OCI-LY1 (cell line): Measurements from ENCODE around the gene TRAPPC5.

Experiments
- H2AFZ ChIP-seq: fragments of 200-600 bp; sonication (generic), shearing (Covaris generic); 2 replicates; pipeline ENCODE4 v1.6.0; 2014; ENCODE audit warnings: antibody characterized with exemption, mild to moderate bottlenecking, low read length
- H3F3A ChIP-seq: fragments of 200-600 bp; sonication (generic), shearing (Covaris generic); 2 replicates; pipeline ENCODE4 v1.6.0; 2014; ENCODE audit warnings: mild to moderate bottlenecking, antibody characterized with exemption, low read length, moderate library complexity; ENCODE audit not compliant: insufficient read depth
- H3K27ac ChIP-seq: fragments of 200-600 bp; sonication (generic); 2 replicates; pipeline ENCODE4 v1.5.1; 2014; ENCODE audit warnings: low read length, mixed run types, mild to moderate bottlenecking, low read depth; ENCODE audit not compliant: poor library complexity, severe bottlenecking
- H3K27me3 ChIP-seq: fragments of 200-600 bp; sonication (generic); 2 replicates; pipeline ENCODE4 v1.6.0; 2014; ENCODE audit warnings: antibody characterized with exemption, mild to moderate bottlenecking, low read length, moderate library complexity; ENCODE audit not compliant: insufficient read depth
- H3K36me3 ChIP-seq: fragments of 200-600 bp; sonication (generic); 2 replicates; pipeline ENCODE4 v1.6.1; 2014; ENCODE audit warnings: mild to moderate bottlenecking, antibody characterized with exemption, low read length, moderate library complexity, mixed read lengths; ENCODE audit not compliant: insufficient read depth
- H3K4me1 ChIP-seq: fragments of 200-600 bp; sonication (generic); 2 replicates; pipeline ENCODE4 v1.5.1; 2014; ENCODE audit warnings: mild to moderate bottlenecking, low read length, moderate library complexity; ENCODE audit not compliant: insufficient read depth, severe bottlenecking
- H3K4me2 ChIP-seq: fragments of 200-600 bp; sonication (generic), shearing (Covaris generic); 2 replicates; pipeline ENCODE4 v1.6.1; 2014; ENCODE audit warnings: low read length
- H3K4me3 ChIP-seq: fragments of 200-600 bp; sonication (generic); 2 replicates; pipeline ENCODE4 v1.5.1; 2014; ENCODE audit warnings: low read length, low read depth, mild to moderate bottlenecking, mixed read lengths; ENCODE audit not compliant: poor library complexity, severe bottlenecking
- H3K79me2 ChIP-seq: fragments of 200-600 bp; shearing (Covaris generic); 2 replicates; pipeline ENCODE4 v1.6.1; 2016; ENCODE audit warnings: mixed run types, low read length, mixed read lengths; ENCODE audit not compliant: insufficient read depth
- H3K9ac ChIP-seq: fragments of 200-600 bp; sonication (generic), shearing (Covaris generic); 2 replicates; pipeline ENCODE4 v1.6.1; 2014; ENCODE audit warnings: mild to moderate bottlenecking, low read length, mixed read lengths
- H3K9me2 ChIP-seq: fragments of 200-600 bp; sonication (generic), shearing (Covaris generic); 2 replicates; pipeline ENCODE4 v1.6.1; 2014; ENCODE audit warnings: low read depth, mild to moderate bottlenecking, low read length, mixed read lengths
- H3K9me3 ChIP-seq: fragments of 200-600 bp; shearing (Covaris generic); 2 replicates; pipeline ENCODE4 v1.6.1; 2014; ENCODE audit warnings: low read length, mixed read lengths
- H4K20me1 ChIP-seq: fragments of 200-600 bp; sonication (generic), shearing (Covaris generic); 2 replicates; pipeline ENCODE4 v1.6.0; 2016; ENCODE audit warnings: mild to moderate bottlenecking, low read length; ENCODE audit not compliant: insufficient read depth
- EZH2 ChIP-seq: fragments of 200-600 bp; sonication (generic), shearing (Covaris generic); IDR thresholded peaks from 2 replicates; pipeline ENCODE4 v1.8.0; 2017; ENCODE audit warnings: borderline replicate concordance, mixed run types, mild to moderate bottlenecking, antibody characterized with exemption, low read length, moderate library complexity, mixed read lengths
- TF ChIP-seq, protein P1 (sequence below): fragments of 200-600 bp; sonication (generic), shearing (Covaris generic); IDR thresholded peaks from 2 replicates; pipeline ENCODE4 v1.5.1; 2017; ENCODE audit warnings: mild to moderate bottlenecking, antibody characterized with exemption, low read length, moderate library complexity, mixed read lengths

The TRAPPC5 gene

DNA sequence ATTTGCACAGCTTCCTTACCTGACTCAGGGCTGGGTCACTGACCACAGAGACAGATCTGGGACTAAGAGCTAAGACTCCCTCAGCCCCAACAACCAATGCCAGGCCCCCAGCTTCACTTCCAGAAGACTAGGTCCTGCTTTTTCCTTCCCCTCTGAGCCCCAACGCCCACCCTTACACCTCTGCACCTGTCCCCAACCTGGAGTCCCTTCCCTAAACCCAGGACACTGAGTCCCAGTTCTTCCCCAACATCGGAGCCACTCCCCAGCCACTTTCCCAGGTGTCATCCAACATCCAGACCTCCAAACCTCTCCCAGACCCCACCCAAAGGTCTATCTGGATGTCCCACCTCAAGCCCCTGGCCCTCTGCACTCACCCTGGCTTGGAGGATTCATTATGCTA is 18.4 kb downstream of the TRAPPC5 start:
- peaks cover 6% of the 10 kb centered on the region; the same call in 1 of the 2 replicates for H3K27me3 ChIP-seq
- no peak overlapping the region for H3K4me3 ChIP-seq
- H3K9me3 ChIP-seq, result no peaks in the 10 kb centered on the region
- no peak overlapping the region for H2AFZ ChIP-seq
- H3K9ac ChIP-seq, result no peak overlapping the region
- H3F3A ChIP-seq, result no peaks in the 10 kb centered on the region
- no peaks in the 10 kb centered on the region for H4K20me1 ChIP-seq
- no peak overlapping the region for H3K4me2 ChIP-seq
- no peaks in the 10 kb centered on the region for H3K4me1 ChIP-seq
- no peaks in the 10 kb centered on the region for H3K36me3 ChIP-seq
- H3K27ac ChIP-seq, result no peak overlapping the region
- TF ChIP-seq EZH2, result no peak
- TF ChIP-seq, protein P1, sequence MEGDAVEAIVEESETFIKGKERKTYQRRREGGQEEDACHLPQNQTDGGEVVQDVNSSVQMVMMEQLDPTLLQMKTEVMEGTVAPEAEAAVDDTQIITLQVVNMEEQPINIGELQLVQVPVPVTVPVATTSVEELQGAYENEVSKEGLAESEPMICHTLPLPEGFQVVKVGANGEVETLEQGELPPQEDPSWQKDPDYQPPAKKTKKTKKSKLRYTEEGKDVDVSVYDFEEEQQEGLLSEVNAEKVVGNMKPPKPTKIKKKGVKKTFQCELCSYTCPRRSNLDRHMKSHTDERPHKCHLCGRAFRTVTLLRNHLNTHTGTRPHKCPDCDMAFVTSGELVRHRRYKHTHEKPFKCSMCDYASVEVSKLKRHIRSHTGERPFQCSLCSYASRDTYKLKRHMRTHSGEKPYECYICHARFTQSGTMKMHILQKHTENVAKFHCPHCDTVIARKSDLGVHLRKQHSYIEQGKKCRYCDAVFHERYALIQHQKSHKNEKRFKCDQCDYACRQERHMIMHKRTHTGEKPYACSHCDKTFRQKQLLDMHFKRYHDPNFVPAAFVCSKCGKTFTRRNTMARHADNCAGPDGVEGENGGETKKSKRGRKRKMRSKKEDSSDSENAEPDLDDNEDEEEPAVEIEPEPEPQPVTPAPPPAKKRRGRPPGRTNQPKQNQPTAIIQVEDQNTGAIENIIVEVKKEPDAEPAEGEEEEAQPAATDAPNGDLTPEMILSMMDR, result no peak
- H3K79me2 ChIP-seq, result no peaks in the 10 kb centered on the region
- no peaks in the 10 kb centered on the region for H3K9me2 ChIP-seq

DNA sequence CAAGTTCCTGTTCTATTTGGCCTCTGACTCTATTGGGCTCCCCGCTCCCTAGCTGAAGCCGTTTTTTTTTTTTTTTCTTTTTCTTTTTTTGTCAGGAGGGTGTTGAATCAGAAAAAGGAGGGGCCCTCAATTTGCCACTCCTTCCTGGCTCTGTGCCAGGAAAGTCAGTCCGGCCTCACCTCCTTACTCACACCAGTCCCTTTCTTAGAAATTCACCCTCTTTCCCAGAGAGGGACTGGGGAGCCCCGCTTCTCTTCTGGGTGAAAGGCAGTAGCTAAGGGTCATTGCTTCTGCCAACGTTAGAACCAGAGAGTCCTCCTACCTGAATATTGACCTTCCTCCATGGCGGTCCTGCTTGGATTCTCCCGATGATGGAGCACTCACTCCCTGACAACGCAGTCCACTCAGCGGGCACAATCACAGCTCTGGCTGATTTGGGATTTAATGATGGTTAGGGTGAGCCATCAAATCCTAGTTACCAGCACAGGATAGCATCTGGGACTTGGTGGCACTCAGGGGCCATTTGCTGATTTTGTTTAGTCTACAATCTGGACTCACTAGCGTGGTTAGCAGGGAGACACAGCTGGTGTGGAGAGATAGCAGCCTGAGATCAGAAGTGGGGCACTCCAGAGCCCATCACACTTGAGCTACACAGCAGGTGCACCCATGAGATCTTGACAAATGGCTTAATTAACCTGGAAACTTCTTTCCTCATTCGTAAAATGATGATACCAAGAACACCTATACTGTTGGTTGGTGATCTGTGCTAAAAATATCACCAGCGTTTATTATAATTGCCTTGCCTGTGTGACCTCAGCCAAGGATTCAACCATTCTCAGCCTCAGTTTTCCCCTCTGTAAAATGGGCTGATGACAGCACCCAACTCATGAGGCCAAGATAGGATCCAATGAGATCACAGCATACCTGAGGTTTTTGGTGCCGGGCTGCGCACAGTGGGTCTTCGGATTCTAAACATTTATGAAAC is 19.1 kb downstream of the TRAPPC5 start:
- H3K4me3 ChIP-seq, result no peak overlapping the region
- H3K4me1 ChIP-seq, result no peaks in the 10 kb centered on the region
- H3F3A ChIP-seq, result no peaks in the 10 kb centered on the region
- H3K79me2 ChIP-seq, result no peaks in the 10 kb centered on the region
- no peak overlapping the region for H3K9ac ChIP-seq
- peaks cover 6% of the 10 kb centered on the region; the same call in 1 of the 2 replicates for H3K27me3 ChIP-seq
- no peaks in the 10 kb centered on the region for H3K36me3 ChIP-seq
- H3K9me2 ChIP-seq, result no peaks in the 10 kb centered on the region
- no peak overlapping the region for H3K27ac ChIP-seq
- TF ChIP-seq EZH2, result no peak
- TF ChIP-seq, protein P1, result no peak
- no peaks in the 10 kb centered on the region for H3K9me3 ChIP-seq
- no peak overlapping the region for H2AFZ ChIP-seq
- no peaks in the 10 kb centered on the region for H4K20me1 ChIP-seq
- no peak overlapping the region for H3K4me2 ChIP-seq

DNA sequence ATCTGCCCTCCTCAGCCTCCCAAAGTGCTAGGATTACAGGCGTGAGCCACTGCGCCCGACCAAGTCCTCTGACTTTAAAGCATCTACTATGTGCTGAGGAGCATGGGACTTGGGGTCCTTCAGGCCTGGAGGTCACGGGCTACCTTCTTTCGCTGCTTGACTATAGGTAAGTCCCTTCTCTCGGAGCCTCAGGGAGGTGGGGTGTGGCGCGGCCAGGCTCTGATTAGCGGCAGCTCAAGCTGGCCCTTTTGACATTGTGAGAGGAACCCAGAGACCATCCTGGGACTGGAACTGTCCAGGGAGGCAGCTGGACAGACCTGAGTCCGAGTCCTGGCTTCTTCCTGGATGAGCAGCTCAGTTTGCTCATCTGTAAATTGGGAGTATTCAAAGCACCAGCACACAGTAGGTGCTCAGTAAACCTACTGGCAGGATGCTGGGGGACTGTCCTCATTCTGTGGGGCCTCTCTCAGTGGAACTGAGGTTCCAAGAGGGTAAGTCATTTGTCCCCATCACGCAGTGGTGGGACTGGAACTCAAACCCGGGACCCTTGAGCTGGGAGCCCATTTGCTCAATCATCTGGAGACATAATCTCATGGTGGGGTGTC is 20.5 kb downstream of the TRAPPC5 start:
- H3K4me3 ChIP-seq, result no peak overlapping the region
- H3K79me2 ChIP-seq, result no peaks in the 10 kb centered on the region
- H2AFZ ChIP-seq, result no peak overlapping the region
- H3K4me1 ChIP-seq, result no peaks in the 10 kb centered on the region
- TF ChIP-seq EZH2, result no peak
- TF ChIP-seq, protein P1, result no peak
- no peaks in the 10 kb centered on the region for H4K20me1 ChIP-seq
- no peaks in the 10 kb centered on the region for H3K9me3 ChIP-seq
- H3F3A ChIP-seq, result no peaks in the 10 kb centered on the region
- no peak overlapping the region for H3K27ac ChIP-seq
- H3K9ac ChIP-seq, result no peak overlapping the region
- H3K36me3 ChIP-seq, result no peaks in the 10 kb centered on the region
- no peak overlapping the region for H3K4me2 ChIP-seq
- H3K27me3 ChIP-seq, result peaks cover 6% of the 10 kb centered on the region; the same call in 1 of the 2 replicates
- H3K9me2 ChIP-seq, result no peaks in the 10 kb centered on the region
